GM11168 (cell line): ENCODE results near the gene DNASE1L1.

Source experiments
- in situ Hi-C: fragments of 300-500 bp; cut with MboI; formaldehyde crosslinking; loops from one replicate; pipeline ENCODE4 v1.12.0; 2022; ENCODE audit warnings: low sequenced_read_pairs; ENCODE audit not compliant: unreplicated experiment

DNASE1L1 gene

GRCh38 chrX:154437971-154438893 lies 29.2 kb upstream of the DNASE1L1 start:
- in situ Hi-C loops: loop anchor here (25.0 kb wide), 1 partner anchor 99 kb away; the partner anchor contains the start of genes G6PD and IKBKG

GRCh38 chrX:154436983-154437752 lies 28.1 kb upstream of the DNASE1L1 start, which contains the start of gene GDI1:
TSS of gene GDI1 (plus strand) at chrX:154437154. CDS start at chrX:154437255, 101 bp downstream.
- in situ Hi-C loops: loop anchor here (25.0 kb wide), 1 partner anchor 100 kb away; the partner anchor contains the start of genes G6PD and IKBKG

- in situ Hi-C loops: loop anchor here (25.0 kb wide), 1 partner anchor 101 kb away; the partner anchor contains the start of genes G6PD and IKBKG
These were observed 27.4 kb upstream of the DNASE1L1 start for GRCh38 chrX:154436374-154436982.

GRCh38 chrX:154435171-154435733 lies 26.2 kb upstream of the DNASE1L1 start:
- in situ Hi-C loops: loop anchor here (25.0 kb wide), 1 partner anchor 102 kb away; the partner anchor contains the start of genes G6PD and IKBKG

- in situ Hi-C loops: loop anchor here (25.0 kb wide), 1 partner anchor 103 kb away; the partner anchor contains the start of genes G6PD and IKBKG
These were observed 25.5 kb upstream of the DNASE1L1 start for GRCh38 chrX:154434394-154435168.

- in situ Hi-C loops: loop anchor here (25.0 kb wide), 1 partner anchor 104 kb away; the partner anchor contains the start of genes G6PD and IKBKG
These were observed 24.6 kb upstream of the DNASE1L1 start for GRCh38 chrX:154433605-154434004.

GRCh38 chrX:154432210-154432609 lies 23.2 kb upstream of the DNASE1L1 start:
- in situ Hi-C loops: loop anchor here (25.0 kb wide), 1 partner anchor 105 kb away; the partner anchor contains the start of genes G6PD and IKBKG

- in situ Hi-C loops: loop anchor here (25.0 kb wide), 1 partner anchor 106 kb away; the partner anchor contains the start of genes G6PD and IKBKG
These were observed 22.3 kb upstream of the DNASE1L1 start for GRCh38 chrX:154431341-154431740.

GRCh38 chrX:154430916-154431315 lies 21.9 kb upstream of the DNASE1L1 start:
- in situ Hi-C loops: loop anchor here (25.0 kb wide), 1 partner anchor 106 kb away; the partner anchor contains the start of genes G6PD and IKBKG

GRCh38 chrX:154430479-154430878 lies 21.4 kb upstream of the DNASE1L1 start:
- in situ Hi-C loops: loop anchor here (25.0 kb wide), 1 partner anchor 107 kb away; the partner anchor contains the start of genes G6PD and IKBKG

- in situ Hi-C loops: loop anchor here (25.0 kb wide), 1 partner anchor 108 kb away; the partner anchor contains the start of genes G6PD and IKBKG
These were observed 20.7 kb upstream of the DNASE1L1 start for GRCh38 chrX:154429711-154430110.

- in situ Hi-C loops: loop anchor here (25.0 kb wide), 1 partner anchor 109 kb away; the partner anchor contains the start of genes G6PD and IKBKG
These were observed 19.4 kb upstream of the DNASE1L1 start, which contains the start of gene ATP6AP1 for GRCh38 chrX:154428176-154429171. TSS of gene ATP6AP1 (plus strand) at chrX:154428677. CDS start at chrX:154428693, 16 bp downstream.

- in situ Hi-C loops: loop anchor here (25.0 kb wide), 1 partner anchor 110 kb away; the partner anchor contains the start of genes G6PD and IKBKG
These were observed 18.1 kb upstream of the DNASE1L1 start for GRCh38 chrX:154426916-154427770.

- in situ Hi-C loops: no loop called here
These were observed 11.3 kb upstream of the DNASE1L1 start for GRCh38 chrX:154420402-154420756.

GRCh38 chrX:154419688-154420401 lies 10.8 kb upstream of the DNASE1L1 start:
- in situ Hi-C loops: no loop called here
